Thyroid gland (tissue), 4 donors: ENCODE data around the gene ARHGAP22.

Source experiments
- CTCF ChIP-seq, 6 experiments: fragments of 200-600 bp in 3 of 6; fragments of 450-650 bp in 3 of 6; sonication (generic) in 3 of 6; IDR thresholded peaks; one replicate each; pipeline ENCODE4 v1.5.1; 2016 to 2019; ENCODE audit warnings: antibody characterized with exemption in 6 of 6, mild to moderate bottlenecking in 2 of 6, inconsistent platforms in 1 of 6, moderate library complexity in 1 of 6
- POLR2A ChIP-seq, 2 donors: fragments of 450-650 bp; IDR thresholded peaks; one replicate each; pipeline ENCODE4 v1.6.1; 2017; ENCODE audit warnings: antibody characterized with exemption in 2 of 2, mild to moderate bottlenecking in 2 of 2, moderate library complexity in 1 of 2

DNA sequence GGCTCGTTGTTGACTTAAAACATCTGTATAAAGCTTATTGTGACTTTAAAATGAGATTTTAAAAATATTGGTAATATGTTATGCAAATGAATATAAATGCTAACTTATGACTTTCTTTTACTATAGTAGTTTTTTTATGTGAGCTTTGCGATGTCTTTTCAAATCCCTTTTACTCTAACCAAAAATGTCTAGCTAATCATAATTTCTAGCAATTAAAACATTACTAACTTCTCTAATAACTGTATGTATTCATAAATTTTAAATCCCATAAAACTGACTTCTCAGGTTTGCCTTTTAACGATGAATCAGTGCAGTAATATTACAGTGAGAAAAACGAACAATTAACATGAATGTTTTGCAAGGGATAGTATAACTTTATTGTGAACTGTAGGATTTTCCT lies 185.2 kb downstream of the ARHGAP22 start:
- TF ChIP-seq CTCF (IDR thresholded peaks at IDR 0.05) (no peak), POLR2A (IDR thresholded peaks at IDR 0.05) (no peak)
